K562 (cell line): ENCODE results near the gene ILK. TPM values are rescaled to one million over a fixed set of nuclear protein-coding genes. Genes with fewer than 3 reads are reported as not detected.
A peak's percentile ranks its signal among the peaks of the same experiment; 100 is the strongest.

Experiments
- ATAC-seq: fragments of 200-7000 bp; cut with Tn5 transposase; 3 replicates; pipeline ENCODE4 v1.9.1; 2020; ENCODE audit warnings: moderate library complexity
- BruUV-seq: library from RNA; stranded (reverse); fragments of 400-500 nt; replicated peaks from 2 replicates; lab custom pipeline; 2021; lab: Mats Ljungman, UMichigan
- CTCF ChIA-PET: fragments of 300-600 bp; formaldehyde crosslinking; extraction: SDS; loops from one replicate; lab custom pipeline; 2021; ENCODE audit warnings: low intra/inter-chr PET ratio; lab: Yijun Ruan, JAX
- POLR2A ChIA-PET: fragments of 300-600, 350-650 bp; sonication (Branson Sonifier 250); formaldehyde crosslinking; extraction: SDS; loops from one replicate; lab custom pipeline; 2021; ENCODE audit warnings: antibody characterized with exemption, inconsistent platforms; lab: Yijun Ruan, JAX
- DNase-seq, 4 experiments: peaks; one replicate each; pipeline versions ENCODE4 v3.0.0 to v3.0.0-alpha.2; 2011 to 2018; ENCODE audit warnings: low spot score in 3 of 4, mixed read lengths in 3 of 4; ENCODE audit errors: extremely low read depth in 1 of 4
- FAIRE-seq: peaks from 2 replicates; lab custom pipeline; 2011; peaks lifted over from hg19 to GRCh38; lab: Jason Lieb, UNC
- H2AFZ ChIP-seq: 2 replicates; pipeline ENCODE4 v1.6.0; 2011; ENCODE audit warnings: low read depth, low read length, control low read depth, inconsistent platforms
- H3K27ac ChIP-seq: fragments of 200-600 bp; 3 replicates; pipeline ENCODE4 v1.8.0; 2011; ENCODE audit warnings: low read depth, mild to moderate bottlenecking, control low read depth, inconsistent platforms, low read length, moderate library complexity, mixed read lengths; ENCODE audit errors: extremely low read depth
- H3K27me3 ChIP-seq, 2 experiments: fragments of 300-600 bp in 1 of 2; 2 replicates in 1 of 2; 3 replicates in 1 of 2; pipeline versions ENCODE4 v1.6.0 to v1.8.0; 2011; ENCODE audit warnings: inconsistent platforms in 2 of 2, low read length in 2 of 2, mild to moderate bottlenecking in 1 of 2, mixed read lengths in 1 of 2, moderate library complexity in 1 of 2; ENCODE audit not compliant: control insufficient read depth in 2 of 2, insufficient read depth in 2 of 2
- H3K36me3 ChIP-seq: fragments of 300-600 bp; 3 replicates; pipeline ENCODE4 v1.8.0; 2011; ENCODE audit warnings: mild to moderate bottlenecking, low read length, inconsistent platforms; ENCODE audit not compliant: control insufficient read depth, insufficient read depth
- H3K4me1 ChIP-seq, 2 experiments: fragments of 200-600 bp in 1 of 2; replicated peaks in 1 of 2; 2 replicates in 1 of 2; 3 replicates in 1 of 2; pipeline versions ENCODE4 v1.5.1 to v1.8.0; 2011; ENCODE audit warnings: inconsistent platforms in 2 of 2, low read length in 2 of 2, mild to moderate bottlenecking in 1 of 2, mixed read lengths in 1 of 2, moderate library complexity in 1 of 2; ENCODE audit not compliant: control insufficient read depth in 2 of 2, insufficient read depth in 2 of 2
- H3K4me2 ChIP-seq: 2 replicates; pipeline ENCODE4 v1.6.1; 2011; ENCODE audit warnings: low read length, control low read depth, inconsistent platforms, mixed read lengths; ENCODE audit not compliant: insufficient read depth
- H3K4me3 ChIP-seq: fragments of 200-600 bp; sonication (generic), shearing (Covaris generic); 2 replicates; pipeline ENCODE4 v1.5.1; 2016; ENCODE audit warnings: control low read depth, inconsistent platforms
- H3K79me2 ChIP-seq: fragments of 200-600 bp; 3 replicates; pipeline ENCODE4 v1.8.0; 2011; ENCODE audit warnings: low read length, inconsistent platforms; ENCODE audit not compliant: control insufficient read depth, insufficient read depth
- H3K9ac ChIP-seq, 2 experiments: 2 replicates each; pipeline versions ENCODE4 v1.6.0 to v1.6.1; 2011; ENCODE audit warnings: low read depth in 2 of 2, low read length in 2 of 2, control low read depth in 1 of 2, inconsistent platforms in 1 of 2, mild to moderate bottlenecking in 1 of 2, mixed read lengths in 1 of 2; ENCODE audit not compliant: insufficient read depth in 1 of 2
- H3K9me1 ChIP-seq: one replicate; pipeline ENCODE4 v1.6.0; 2011; ENCODE audit warnings: inconsistent platforms, mild to moderate bottlenecking, low read length, moderate library complexity; ENCODE audit not compliant: control insufficient read depth, insufficient read depth
- H3K9me3 ChIP-seq: replicated peaks from 2 replicates; pipeline ENCODE4 v1.5.1; 2011; ENCODE audit warnings: low read depth, low read length, inconsistent platforms; ENCODE audit not compliant: control insufficient read depth, insufficient read depth
- H4K20me1 ChIP-seq: replicated peaks from 2 replicates; pipeline ENCODE4 v1.6.1; 2011; ENCODE audit warnings: low read length, inconsistent platforms, mixed read lengths; ENCODE audit not compliant: control insufficient read depth, insufficient read depth
- ARHGAP35 ChIP-seq: fragments of 450-650 bp; IDR thresholded peaks from 2 replicates; pipeline ENCODE4 v1.6.1; 2018; ENCODE audit not compliant: partially characterized antibody
- ARID1B ChIP-seq: fragments of 450-650 bp; IDR thresholded peaks from 2 replicates; pipeline ENCODE4 v1.6.1; 2016; ENCODE audit warnings: antibody characterized with exemption, mild to moderate bottlenecking, inconsistent platforms
- CEBPB ChIP-seq: fragments of 450-650 bp; IDR thresholded peaks from 2 replicates; pipeline ENCODE4 v1.6.1; 2016; ENCODE audit warnings: missing genetic modification characterization, missing compliant biosample characterization
- LARP7 ChIP-seq: fragments of 450-650 bp; IDR thresholded peaks from 2 replicates; pipeline ENCODE4 v1.6.1; 2016
- MAZ ChIP-seq, 2 experiments: fragments of 450-650 bp in 1 of 2; sonication (generic) in 1 of 2; formaldehyde crosslinking; IDR thresholded peaks in 1 of 2; conservative IDR thresholded peaks in 1 of 2; 2 replicates each; pipeline versions ENCODE4 v1.4.0 to v1.5.0; 2020; ENCODE audit warnings: mild to moderate bottlenecking in 1 of 2, missing genetic modification reagents in 1 of 2
- PRPF4 ChIP-seq: fragments of 200-400 bp; formaldehyde crosslinking; IDR thresholded peaks from one replicate; pipeline ENCODE4 v1.6.1; 2017; ENCODE audit warnings: low read length, low read depth, mild to moderate bottlenecking; ENCODE audit not compliant: insufficient read depth, poor library complexity, severe bottlenecking
- SFPQ ChIP-seq: fragments of 200-400 bp; formaldehyde crosslinking; IDR thresholded peaks from 2 replicates; pipeline ENCODE4 v1.6.1; 2017; ENCODE audit warnings: mild to moderate bottlenecking, low read depth, low read length, moderate library complexity
- TCF15 ChIP-seq: fragments of 250-450 bp; sonication (Bioruptor Pico); IDR thresholded peaks from 2 replicates; pipeline ENCODE4 v1.8.0; 2022; ENCODE audit warnings: moderate library complexity, mild to moderate bottlenecking, inconsistent platforms
- ZKSCAN8 ChIP-seq: fragments of 200-800 bp; sonication (Bioruptor generic); IDR thresholded peaks from 2 replicates; pipeline ENCODE4 v1.6.1; 2016; ENCODE audit warnings: missing genetic modification characterization, missing compliant biosample characterization
- ZNF124 ChIP-seq: sonication (generic); formaldehyde crosslinking; IDR thresholded peaks from 2 replicates; pipeline ENCODE4 v1.8.1; 2022; ENCODE audit warnings: missing genetic modification reagents
- ZNF239 ChIP-seq: fragments of 250-450 bp; sonication (Bioruptor Pico); IDR thresholded peaks from 2 replicates; pipeline ENCODE4 v1.4.0; 2020; ENCODE audit warnings: mild to moderate bottlenecking
- ZNF274 ChIP-seq: IDR thresholded peaks from 2 replicates; pipeline ENCODE4 v1.6.1; 2011; ENCODE audit warnings: low read depth, mild to moderate bottlenecking, low read length, moderate library complexity, borderline replicate concordance
- WGBS: fragments of 100-300 bp; shearing (Covaris generic); methylation state at CpG from one replicate; pipeline ENCODE4 v1.1.6; 2016; ENCODE audit warnings: low coverage, mixed read lengths; ENCODE audit not compliant: insufficient coverage; ENCODE audit errors: missing lambda C conversion rate; 5-methylcytosine and 5-hydroxymethylcytosine counted together
- in situ Hi-C: fragments of 300-500 bp; cut with MboI; formaldehyde crosslinking; loops from 4 replicates; pipeline ENCODE4 v1.15.0; 2018; ENCODE audit warnings: inconsistent platforms, mixed read lengths
- intact Hi-C: fragments of 100-400 bp; cut with micrococcal nuclease; formaldehyde crosslinking; loops from 2 replicates; pipeline ENCODE4 v1.14.2; 2022
- polyA plus RNA-seq, 8 experiments: library from polyadenylated mRNA; depleted of rRNA in 4 of 8; stranded (reverse) in 5 of 8; unstranded in 3 of 8; fragments of >200 nt; fragmentation: Nextera tagmentation in 2 of 8; fragmentation: Illumina TruSeq in 1 of 8; extraction: Ambion mirVana in 2 of 8; extraction: Trizol in 1 of 8; gene quantifications; 2 replicates each; pipeline versions ENCODE4 v1.2.1 to v1.2.3, GENCODE V29; 2011 to 2014; ENCODE audit warnings: inconsistent platforms in 1 of 8, missing spikeins in 1 of 8
- total RNA-seq, 7 experiments: library from RNA; depleted of rRNA in 6 of 7; stranded (reverse); fragments of >200 nt in 6 of 7; fragmentation: Illumina TruSeq in 2 of 7; extraction: Trizol in 2 of 7; gene quantifications; 2 replicates each; pipeline versions ENCODE4 v1.2.1 to v1.2.3, GENCODE V29; 2011 to 2021; ENCODE audit warnings: low replicate concordance in 1 of 7
- TF ChIP-seq, protein P1 (sequence below): fragments of 450-650 bp; IDR thresholded peaks from 2 replicates; pipeline ENCODE4 v1.6.1; 2016; ENCODE audit warnings: borderline replicate concordance
- TF ChIP-seq, protein P2 (sequence below): IDR thresholded peaks from 2 replicates; pipeline ENCODE4 v1.6.1; 2016; ENCODE audit warnings: missing genetic modification characterization, missing compliant biosample characterization

The ILK gene
- total and polyA plus RNA-seq, 9 of the 15 experiments (the other 6 are each of a cell fraction or from before 2014, with no cell fraction given), result 43.3 to 95.9 (median 58.9) TPM

DNA sequence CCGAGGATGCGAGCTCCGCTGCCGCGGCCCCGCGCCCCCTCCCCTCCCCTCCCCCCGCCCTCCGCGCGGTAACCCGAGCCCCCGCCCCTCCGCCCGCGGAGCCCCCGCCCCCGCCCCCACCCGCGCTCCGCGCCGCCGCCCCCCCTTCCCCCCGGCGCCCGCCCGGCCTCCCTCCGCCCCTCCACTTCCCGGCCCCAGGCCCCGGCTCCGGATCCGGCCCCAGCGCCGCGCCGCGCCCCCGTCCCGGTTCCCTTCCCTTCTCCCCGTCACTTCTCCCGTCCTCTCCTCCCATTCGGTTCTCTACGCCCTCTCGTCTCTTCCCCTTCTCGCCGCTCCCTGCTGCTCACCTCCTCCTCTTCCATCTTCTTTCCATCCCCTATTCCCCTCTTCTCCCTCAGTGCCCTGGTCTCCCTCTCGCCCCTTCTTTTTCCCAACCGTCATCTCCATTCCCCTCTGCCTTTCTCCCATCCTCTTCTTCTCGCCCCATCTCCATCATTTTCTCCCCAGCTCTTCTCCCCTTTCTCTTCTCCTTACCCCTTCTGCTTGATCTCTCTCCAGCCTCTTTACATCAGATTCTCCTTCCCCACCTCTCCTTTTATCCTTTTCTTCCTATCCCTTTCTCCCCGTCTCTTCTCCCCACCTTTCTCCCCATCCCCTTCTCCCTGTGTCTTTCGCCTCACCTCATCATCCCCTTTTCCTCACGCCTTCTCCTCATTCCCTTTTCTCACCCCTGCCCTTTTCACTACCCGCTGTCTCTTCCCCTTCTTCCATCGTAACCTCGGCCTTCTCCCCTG, 52.4 kb downstream of the ILK start, which contains the start of gene DCHS1:
Gene DCHS1 (minus strand): TSS at position 20 of the 794 bp plus-strand sequence. CDS start 14,196 bp downstream, outside the sequence.
- H3K36me3 ChIP-seq, result no peaks in the 10 kb centered on the region
- peak in 2 of 4 experiments; percentile 79 to 83 for DNase-seq
- in situ Hi-C loops (no loop called here), intact Hi-C loops (no loop called here)
- no peaks in the 10 kb centered on the region for H3K9me3 ChIP-seq
- WGBS, result 40% methylated on average over 7 of the region's 56 CpGs
- peak within 1 kb of the TSS; percentile 57; the same call in 1 of the 2 replicates for H2AFZ ChIP-seq
- ChIA-PET POLR2A (interaction anchor here (1.3 kb wide), 1 partner anchor 12 kb away, joined by 6 read pairs; no protein-coding TSS in a partner anchor), CTCF (no interaction called here)
- H3K9ac ChIP-seq, result peak within 1 kb of the TSS in 1 of 2 experiments; percentile 54; a peak in 1 of 4 replicates
- BruUV-seq, result no TSS peak
- no peaks in the 10 kb centered on the region for H3K27me3 ChIP-seq
- H3K4me1 ChIP-seq, result peaks cover 7 to 9% of the 10 kb centered on the region in 2 experiments; a peak in 4 of 5 replicates
- no peak within 1 kb of the TSS for H3K27ac ChIP-seq
- H4K20me1 ChIP-seq, result no peaks in the 10 kb centered on the region
- H3K4me2 ChIP-seq, result peak within 1 kb of the TSS; percentile 47; the same call in 1 of the 2 replicates
- no peaks in the 10 kb centered on the region for H3K79me2 ChIP-seq
- no peaks in the 10 kb centered on the region for H3K9me1 ChIP-seq
- FAIRE-seq, result no peak
- no peak; the same call in 2 of the 3 replicates for ATAC-seq
- no peak within 1 kb of the TSS for H3K4me3 ChIP-seq
- TF ChIP-seq, protein P1, sequence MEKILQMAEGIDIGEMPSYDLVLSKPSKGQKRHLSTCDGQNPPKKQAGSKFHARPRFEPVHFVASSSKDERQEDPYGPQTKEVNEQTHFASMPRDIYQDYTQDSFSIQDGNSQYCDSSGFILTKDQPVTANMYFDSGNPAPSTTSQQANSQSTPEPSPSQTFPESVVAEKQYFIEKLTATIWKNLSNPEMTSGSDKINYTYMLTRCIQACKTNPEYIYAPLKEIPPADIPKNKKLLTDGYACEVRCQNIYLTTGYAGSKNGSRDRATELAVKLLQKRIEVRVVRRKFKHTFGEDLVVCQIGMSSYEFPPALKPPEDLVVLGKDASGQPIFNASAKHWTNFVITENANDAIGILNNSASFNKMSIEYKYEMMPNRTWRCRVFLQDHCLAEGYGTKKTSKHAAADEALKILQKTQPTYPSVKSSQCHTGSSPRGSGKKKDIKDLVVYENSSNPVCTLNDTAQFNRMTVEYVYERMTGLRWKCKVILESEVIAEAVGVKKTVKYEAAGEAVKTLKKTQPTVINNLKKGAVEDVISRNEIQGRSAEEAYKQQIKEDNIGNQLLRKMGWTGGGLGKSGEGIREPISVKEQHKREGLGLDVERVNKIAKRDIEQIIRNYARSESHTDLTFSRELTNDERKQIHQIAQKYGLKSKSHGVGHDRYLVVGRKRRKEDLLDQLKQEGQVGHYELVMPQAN, result 0 out of 2 replicates have a peak, but pooled peaks have one; percentile 28
- TF ChIP-seq ZNF124, result no peak
- peak; percentile 7 for TF ChIP-seq ARHGAP35
- no peak for TF ChIP-seq PRPF4
- TF ChIP-seq MAZ (CRISPR knock-in tag; conservative IDR thresholded peaks at IDR 0.05 in 1 of 2, IDR thresholded peaks at IDR 0.05 in 1 of 2), result no peak
- 0 out of 2 replicates have a peak, but pooled peaks have one; percentile 8 for TF ChIP-seq ARID1B
- no peak for TF ChIP-seq SFPQ
- TF ChIP-seq CEBPB (tag), result no peak
- TF ChIP-seq ZNF274, result no peak
- peak; percentile 38; the same call in 1 of the 2 replicates for TF ChIP-seq LARP7
- TF ChIP-seq, protein P2, sequence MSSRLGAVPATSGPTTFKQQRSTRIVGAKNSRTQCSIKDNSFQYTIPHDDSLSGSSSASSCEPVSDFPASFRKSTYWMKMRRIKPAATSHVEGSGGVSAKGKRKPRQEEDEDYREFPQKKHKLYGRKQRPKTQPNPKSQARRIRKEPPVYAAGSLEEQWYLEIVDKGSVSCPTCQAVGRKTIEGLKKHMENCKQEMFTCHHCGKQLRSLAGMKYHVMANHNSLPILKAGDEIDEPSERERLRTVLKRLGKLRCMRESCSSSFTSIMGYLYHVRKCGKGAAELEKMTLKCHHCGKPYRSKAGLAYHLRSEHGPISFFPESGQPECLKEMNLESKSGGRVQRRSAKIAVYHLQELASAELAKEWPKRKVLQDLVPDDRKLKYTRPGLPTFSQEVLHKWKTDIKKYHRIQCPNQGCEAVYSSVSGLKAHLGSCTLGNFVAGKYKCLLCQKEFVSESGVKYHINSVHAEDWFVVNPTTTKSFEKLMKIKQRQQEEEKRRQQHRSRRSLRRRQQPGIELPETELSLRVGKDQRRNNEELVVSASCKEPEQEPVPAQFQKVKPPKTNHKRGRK (tag), result peak; percentile 87
- TF ChIP-seq ZKSCAN8 (CRISPR knock-in tag), result no peak
- TF ChIP-seq ZNF239 (CRISPR knock-in tag), result no peak
- no peak for TF ChIP-seq TCF15 (CRISPR knock-in tag)
